Fibroblast of the conjunctiva (primary cell): Measurements from ENCODE around the gene EEF1A2.

Source experiments
- DNase-seq: peaks from one replicate; pipeline ENCODE4 v3.0.0-alpha.2; 2010; ENCODE audit warnings: low read depth

The EEF1A2 gene

GRCh38 chr20:63449796-63450730, 48.8 kb downstream of the EEF1A2 start:
- no peak for DNase-seq

- DNase-seq: no peak
Measured at GRCh38 chr20:63449025-63449424, 49.9 kb downstream of the EEF1A2 start.

- no peak for DNase-seq
Measured at GRCh38 chr20:63448031-63448430, 50.9 kb downstream of the EEF1A2 start.

GRCh38 chr20:63447320-63447719, 51.6 kb downstream of the EEF1A2 start:
- DNase-seq: no peak

GRCh38 chr20:63446216-63447024, 52.5 kb downstream of the EEF1A2 start:
- no peak for DNase-seq

GRCh38 chr20:63445075-63445734, 53.7 kb downstream of the EEF1A2 start:
- no peak for DNase-seq

- DNase-seq: no peak
Measured at GRCh38 chr20:63444548-63444947, 54.3 kb downstream of the EEF1A2 start.

- DNase-seq: no peak
Measured at GRCh38 chr20:63443606-63444395, 55.1 kb downstream of the EEF1A2 start.

- no peak for DNase-seq
Measured at GRCh38 chr20:63442100-63442493, 56.8 kb downstream of the EEF1A2 start.

GRCh38 chr20:63441136-63442099, 57.5 kb downstream of the EEF1A2 start:
- DNase-seq: no peak

- no peak for DNase-seq
Measured at GRCh38 chr20:63440366-63440955, 58.4 kb downstream of the EEF1A2 start.

GRCh38 chr20:63439866-63440265, 59.0 kb downstream of the EEF1A2 start:
- DNase-seq: no peak

GRCh38 chr20:63438121-63438520, 60.8 kb downstream of the EEF1A2 start:
- DNase-seq: no peak
